Measurements from ENCODE around the gene AGAP5.

DNA sequence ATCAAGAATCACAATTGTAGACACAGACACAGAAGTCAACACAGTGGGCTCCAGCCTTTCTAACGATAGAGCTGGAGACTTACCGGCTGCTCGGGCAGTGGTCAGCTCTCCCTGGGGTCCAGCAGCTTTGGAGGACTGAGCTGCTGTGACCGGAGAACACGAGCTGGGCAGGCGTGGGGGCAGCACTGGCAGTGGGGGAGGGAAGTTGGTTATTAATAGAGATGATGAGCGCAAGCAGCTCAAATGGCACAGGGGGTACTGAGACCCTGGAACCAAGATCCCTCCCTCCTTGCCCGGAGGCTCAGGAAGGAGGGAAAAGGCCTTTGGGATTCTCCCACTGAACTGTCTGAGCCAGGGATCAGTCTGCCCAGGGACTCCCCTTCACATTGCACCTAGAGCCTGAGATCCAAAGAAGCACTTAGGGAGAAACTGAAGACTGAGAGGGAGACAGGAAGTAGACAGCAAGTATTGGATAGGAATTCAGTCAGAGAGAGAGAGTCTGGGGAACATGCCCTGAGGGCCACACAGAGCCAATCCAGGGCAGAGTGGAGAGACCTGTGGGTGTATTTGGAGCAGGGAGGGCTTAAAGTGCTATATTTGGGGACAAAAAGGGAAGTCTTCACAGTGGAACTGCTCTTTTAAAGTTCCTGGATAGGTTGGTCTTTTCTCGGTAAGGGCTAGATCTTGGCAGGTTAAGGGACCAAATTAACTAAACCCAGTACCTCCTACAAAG is 56.4 kb downstream of the AGAP5 start, which contains the start of gene MYOZ1:
- TF ChIP-seq MBD2 (IDR thresholded peaks at IDR 0.05; ENCODE audit: borderline replicate concordance, low read depth) (no peak), BDP1 (IDR thresholded peaks at IDR 0.05; ENCODE audit: insufficient read depth, insufficient read length) (no peak), TEAD4 (IDR thresholded peaks at IDR 0.05; ENCODE audit: low read length) (no peak), TEAD4 (CRISPR knock-in tag; IDR thresholded peaks at IDR 0.05; ENCODE audit: borderline replicate concordance) (no peak), TAF1 (IDR thresholded peaks at IDR 0.05; ENCODE audit: control insufficient read depth, extremely low read depth, insufficient read depth, low read length, severe bottlenecking) (no peak), HMGXB4 (CRISPR knock-in tag; IDR thresholded peaks at IDR 0.05) (no peak), RBM14 (IDR thresholded peaks at IDR 0.05; ENCODE audit: borderline replicate concordance, insufficient read depth, low read depth, low read length) (no peak), CREB3 (tag; conservative IDR thresholded peaks at IDR 0.05; ENCODE audit: low read depth) (no peak)
